Measurements from ENCODE around the gene LRRC8E. TPM values are rescaled to one million over a fixed set of nuclear protein-coding genes. Genes with fewer than 3 reads are reported as not detected.

The LRRC8E gene
- total RNA-seq, 1 experiment from 2014 or later = 3.0 TPM

DNA sequence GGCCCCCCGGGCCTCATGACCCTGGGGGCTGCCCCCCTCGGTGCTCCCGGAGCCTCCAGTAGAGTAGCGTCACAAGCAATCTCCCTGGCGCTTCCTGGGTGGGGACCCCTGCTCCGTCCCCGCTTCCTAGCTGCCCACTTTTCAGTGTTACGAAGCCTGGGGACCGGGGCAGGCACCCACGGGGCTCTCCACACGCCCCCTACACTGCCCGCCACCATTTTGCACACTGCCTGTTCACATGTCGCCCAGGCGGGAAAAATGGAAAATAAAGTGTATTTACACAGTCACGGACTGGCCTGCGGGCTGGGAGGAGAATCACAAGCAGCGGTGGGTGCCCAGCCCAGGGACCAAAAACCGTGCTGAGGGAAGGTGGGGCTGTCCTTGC, 23.6 kb upstream of the LRRC8E start:
- ATAC-seq (no peak), DNase-seq (ENCODE audit: low spot score) (no peak)
- Mint-ChIP-seq H3K4me3 (no peak overlapping the region), H3K27ac (no peak overlapping the region), H3K36me3 (no peaks in the 10 kb centered on the region), H3K4me1 (peaks cover 18% of the 10 kb centered on the region), H3K9me3 (no peaks in the 10 kb centered on the region), H3K27me3 (ENCODE audit: low read depth) (peaks cover 82% of the 10 kb centered on the region)
- POLR2A ChIA-PET = no interaction called here
- CTCF ChIA-PET = interaction anchor here (1.4 to 4.5 kb wide), 4 partner anchors 12 to 296 kb away, joined by 4 to 45 read pairs (median 10); no protein-coding TSS in a partner anchor
- TF ChIP-seq, protein P1, sequence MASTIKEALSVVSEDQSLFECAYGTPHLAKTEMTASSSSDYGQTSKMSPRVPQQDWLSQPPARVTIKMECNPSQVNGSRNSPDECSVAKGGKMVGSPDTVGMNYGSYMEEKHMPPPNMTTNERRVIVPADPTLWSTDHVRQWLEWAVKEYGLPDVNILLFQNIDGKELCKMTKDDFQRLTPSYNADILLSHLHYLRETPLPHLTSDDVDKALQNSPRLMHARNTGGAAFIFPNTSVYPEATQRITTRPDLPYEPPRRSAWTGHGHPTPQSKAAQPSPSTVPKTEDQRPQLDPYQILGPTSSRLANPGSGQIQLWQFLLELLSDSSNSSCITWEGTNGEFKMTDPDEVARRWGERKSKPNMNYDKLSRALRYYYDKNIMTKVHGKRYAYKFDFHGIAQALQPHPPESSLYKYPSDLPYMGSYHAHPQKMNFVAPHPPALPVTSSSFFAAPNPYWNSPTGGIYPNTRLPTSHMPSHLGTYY (CRISPR knock-in tag; IDR thresholded peaks at IDR 0.05) = no peak
- TF ChIP-seq NR2C2 (CRISPR knock-in tag; IDR thresholded peaks at IDR 0.05) (no peak), ZBTB43 (CRISPR knock-in tag; IDR thresholded peaks at IDR 0.05) (no peak), JUN (CRISPR knock-in tag; IDR thresholded peaks at IDR 0.05) (no peak), USF2 (CRISPR knock-in tag; IDR thresholded peaks at IDR 0.05) (no peak), MYBL2 (CRISPR knock-in tag; IDR thresholded peaks at IDR 0.05) (no peak), RORB (CRISPR knock-in tag; IDR thresholded peaks at IDR 0.05) (no peak)
- TF ChIP-seq, protein P2, sequence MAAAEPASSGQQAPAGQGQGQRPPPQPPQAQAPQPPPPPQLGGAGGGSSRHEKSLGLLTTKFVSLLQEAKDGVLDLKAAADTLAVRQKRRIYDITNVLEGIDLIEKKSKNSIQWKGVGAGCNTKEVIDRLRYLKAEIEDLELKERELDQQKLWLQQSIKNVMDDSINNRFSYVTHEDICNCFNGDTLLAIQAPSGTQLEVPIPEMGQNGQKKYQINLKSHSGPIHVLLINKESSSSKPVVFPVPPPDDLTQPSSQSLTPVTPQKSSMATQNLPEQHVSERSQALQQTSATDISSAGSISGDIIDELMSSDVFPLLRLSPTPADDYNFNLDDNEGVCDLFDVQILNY (CRISPR knock-in tag; IDR thresholded peaks at IDR 0.05) = no peak
- TF ChIP-seq, protein P3, sequence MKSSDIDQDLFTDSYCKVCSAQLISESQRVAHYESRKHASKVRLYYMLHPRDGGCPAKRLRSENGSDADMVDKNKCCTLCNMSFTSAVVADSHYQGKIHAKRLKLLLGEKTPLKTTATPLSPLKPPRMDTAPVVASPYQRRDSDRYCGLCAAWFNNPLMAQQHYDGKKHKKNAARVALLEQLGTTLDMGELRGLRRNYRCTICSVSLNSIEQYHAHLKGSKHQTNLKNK (CRISPR knock-in tag; IDR thresholded peaks at IDR 0.05) = no peak

DNA sequence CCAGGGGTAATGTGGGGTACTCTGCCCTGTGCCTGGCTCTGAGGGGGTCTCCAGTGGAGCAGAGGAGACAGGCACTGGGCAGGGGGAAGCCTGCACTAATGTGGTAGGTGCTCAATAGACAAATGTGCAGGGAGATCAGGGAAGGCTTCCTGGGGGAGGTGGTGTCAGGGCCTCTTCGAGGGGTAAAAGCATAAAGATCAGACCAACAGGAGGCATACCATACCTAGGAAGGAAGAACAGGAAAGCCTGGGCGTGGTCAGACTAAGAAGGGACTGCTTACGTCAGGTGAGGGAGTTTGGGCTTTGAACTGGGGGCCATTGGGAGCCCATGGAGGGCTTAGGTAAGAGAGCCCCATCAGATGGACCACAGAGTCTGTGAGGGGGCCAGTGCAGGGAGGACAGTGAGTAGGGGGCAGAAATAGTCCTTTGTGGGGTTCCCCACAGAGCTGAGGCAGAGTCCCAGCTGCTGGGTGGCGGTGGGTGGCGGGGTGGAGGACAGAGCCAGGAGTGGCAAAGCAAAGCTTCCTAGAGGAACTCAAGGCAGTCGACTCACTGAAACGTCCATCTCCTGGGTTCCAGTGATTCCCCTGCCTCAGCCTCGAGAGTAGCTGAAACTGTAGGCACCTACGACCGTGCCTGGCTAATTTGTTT, 22.9 kb upstream of the LRRC8E start:
- CTCF ChIA-PET = interaction anchor here (0.9 to 2.7 kb wide), 4 partner anchors 13 to 297 kb away, joined by 4 to 8 read pairs (median 4); no protein-coding TSS in a partner anchor
- Mint-ChIP-seq H3K9me3 (no peaks in the 10 kb centered on the region), H3K36me3 (no peaks in the 10 kb centered on the region), H3K27me3 (ENCODE audit: low read depth) (peaks cover 76% of the 10 kb centered on the region), H3K4me3 (no peak overlapping the region), H3K27ac (no peak overlapping the region), H3K4me1 (peaks cover 18% of the 10 kb centered on the region)
- TF ChIP-seq ZNF232 (CRISPR knock-in tag; IDR thresholded peaks at IDR 0.05) (no peak), USF2 (CRISPR knock-in tag; IDR thresholded peaks at IDR 0.05) (no peak), FOXK1 (CRISPR knock-in tag; IDR thresholded peaks at IDR 0.05) (no peak), JAZF1 (CRISPR knock-in tag; IDR thresholded peaks at IDR 0.05) (no peak), EMX1 (CRISPR knock-in tag; IDR thresholded peaks at IDR 0.05) (no peak), ZNF416 (CRISPR knock-in tag; IDR thresholded peaks at IDR 0.05) (no peak), ZBTB43 (CRISPR knock-in tag; IDR thresholded peaks at IDR 0.05) (no peak), ZNF423 (CRISPR knock-in tag; IDR thresholded peaks at IDR 0.05) (no peak), ZNF138 (CRISPR knock-in tag; conservative IDR thresholded peaks at IDR 0.05) (no peak), OVOL2 (CRISPR knock-in tag; IDR thresholded peaks at IDR 0.05; ENCODE audit: borderline replicate concordance) (no peak), RORB (CRISPR knock-in tag; IDR thresholded peaks at IDR 0.05) (no peak), ATF1 (CRISPR knock-in tag; IDR thresholded peaks at IDR 0.05) (no peak), CREB1 (CRISPR knock-in tag; IDR thresholded peaks at IDR 0.05) (no peak), CBFB (CRISPR knock-in tag; IDR thresholded peaks at IDR 0.05; ENCODE audit: low read depth) (no peak)
- DNase-seq (ENCODE audit: low spot score) (no peak), ATAC-seq (no peak)
- POLR2A ChIA-PET = no interaction called here

All from WTC11 (cell line).